Stimulated activated CD4-positive, alpha-beta T cell treated with anti-CD3 and anti-CD28 coated beads, Interleukin-2, amount 100 ng/mL, for 48 hours (primary cell): ENCODE data around the gene TAF1L.

Experiments
- DNase-seq, 2 donors: peaks; one replicate each; pipeline ENCODE4 v3.0.0-alpha.2; 2020

The TAF1L gene

GRCh38 chr9:32587901-32588300 is 47.6 kb downstream of the TAF1L start:
- no peak for DNase-seq

GRCh38 chr9:32584784-32585183 is 50.7 kb downstream of the TAF1L start:
- DNase-seq: no peak

- no peak for DNase-seq
Observed at GRCh38 chr9:32581512-32582143, 53.8 kb downstream of the TAF1L start.

- no peak for DNase-seq
Observed at GRCh38 chr9:32580631-32581300, 54.7 kb downstream of the TAF1L start.

GRCh38 chr9:32579706-32580331 is 55.6 kb downstream of the TAF1L start:
- DNase-seq: peak; percentile 73 to 76
